ENCODE measurements around the gene COTL1.
"Not testable (repeated sequence)": the region's sequence is repeated elsewhere in the genome, so short reads cannot be mapped to it uniquely, and the experiment has no call there.

The COTL1 gene

GRCh38 chr16:84569382-84569987 lies 48.4 kb downstream of the COTL1 start:
- DNase-seq (ENCODE audit: low spot score) = peak; percentile 78

GRCh38 chr16:84568066-84568465 lies 49.8 kb downstream of the COTL1 start:
- no peak for DNase-seq (ENCODE audit: low spot score)

GRCh38 chr16:84567286-84567962 lies 50.5 kb downstream of the COTL1 start:
- no peak for DNase-seq (ENCODE audit: low spot score)

GRCh38 chr16:84566545-84567257 lies 51.2 kb downstream of the COTL1 start:
- DNase-seq (ENCODE audit: low spot score) = no peak

GRCh38 chr16:84565669-84566495 lies 52.0 kb downstream of the COTL1 start:
- DNase-seq (ENCODE audit: low spot score) = no peak

GRCh38 chr16:84563786-84564420 lies 54.0 kb downstream of the COTL1 start:
- no peak for DNase-seq (ENCODE audit: low spot score)

GRCh38 chr16:84563064-84563715 lies 54.7 kb downstream of the COTL1 start:
- DNase-seq (ENCODE audit: low spot score) = no peak

GRCh38 chr16:84562174-84562815 lies 55.6 kb downstream of the COTL1 start:
- DNase-seq (ENCODE audit: low spot score) = no peak

- DNase-seq (ENCODE audit: low spot score) = no peak
Measured at GRCh38 chr16:84561291-84561690, 56.6 kb downstream of the COTL1 start.

GRCh38 chr16:84560269-84560668 lies 57.6 kb downstream of the COTL1 start:
- no peak for DNase-seq (ENCODE audit: low spot score)

GRCh38 chr16:84559311-84559932 lies 58.5 kb downstream of the COTL1 start:
- no peak for DNase-seq (ENCODE audit: low spot score)

- not testable (repeated sequence) for DNase-seq (ENCODE audit: low spot score)
Measured at GRCh38 chr16:84558850-84559249, 59.0 kb downstream of the COTL1 start.

- DNase-seq (ENCODE audit: low spot score) = no peak
Measured at GRCh38 chr16:84557504-84557903, 60.4 kb downstream of the COTL1 start.

GRCh38 chr16:84557059-84557458 lies 60.8 kb downstream of the COTL1 start:
- DNase-seq (ENCODE audit: low spot score) = no peak

- peak; percentile 70 for DNase-seq (ENCODE audit: low spot score)
Measured at GRCh38 chr16:84555418-84556196, 62.3 kb downstream of the COTL1 start.

- DNase-seq (ENCODE audit: low spot score) = no peak
Measured at GRCh38 chr16:84554627-84555328, 63.1 kb downstream of the COTL1 start.

- DNase-seq (ENCODE audit: low spot score) = no peak
Measured at GRCh38 chr16:84553873-84554399, 63.9 kb downstream of the COTL1 start.

- no peak for DNase-seq (ENCODE audit: low spot score)
Measured at GRCh38 chr16:84552135-84552534, 65.7 kb downstream of the COTL1 start.

- DNase-seq (ENCODE audit: low spot score) = no peak
Measured at GRCh38 chr16:84550096-84550495, 67.8 kb downstream of the COTL1 start.

All from pons (tissue), 1 donor.